SK-N-SH treated with all-trans-retinoic acid at 6 μM for 48 hours (cell line): ENCODE data around the gene OBSCN.

Experiments
- ATAC-seq: fragments of 200-7000 bp; cut with Tn5 transposase; 3 replicates; pipeline ENCODE4 v1.9.1; 2020; ENCODE audit warnings: mild to moderate bottlenecking, moderate library complexity
- ARNTL ChIP-seq: fragments of 450-650 bp; formaldehyde crosslinking; IDR thresholded peaks from 2 replicates; pipeline ENCODE4 v1.5.0; 2020; ENCODE audit warnings: low read depth, mild to moderate bottlenecking, moderate library complexity, borderline replicate concordance
- CSDC2 ChIP-seq: fragments of 250-450 bp; sonication (Bioruptor Pico); IDR thresholded peaks from 2 replicates; pipeline ENCODE4 v1.5.0; 2020; ENCODE audit warnings: mild to moderate bottlenecking, moderate library complexity
- GLIS3 ChIP-seq: fragments of 250-450 bp; sonication (Bioruptor Pico); IDR thresholded peaks from 2 replicates; pipeline ENCODE4 v1.5.0; 2020; ENCODE audit warnings: mild to moderate bottlenecking, moderate library complexity
- ISL1 ChIP-seq: fragments of 250-450 bp; sonication (Bioruptor Pico); IDR thresholded peaks from 2 replicates; pipeline ENCODE4 v2.1.2; 2022; ENCODE audit warnings: mild to moderate bottlenecking, moderate library complexity
- OSR1 ChIP-seq: fragments of 250-450 bp; sonication (Bioruptor Pico); IDR thresholded peaks from 2 replicates; pipeline ENCODE4 v1.8.0; 2022; ENCODE audit warnings: moderate library complexity, mild to moderate bottlenecking, inconsistent platforms
- PPARA ChIP-seq: fragments of 250-450 bp; sonication (Bioruptor Pico); IDR thresholded peaks from 2 replicates; pipeline ENCODE4 v1.5.0; 2020; ENCODE audit warnings: mild to moderate bottlenecking, borderline replicate concordance
- RARB ChIP-seq: fragments of 250-450 bp; sonication (Bioruptor Pico); IDR thresholded peaks from 2 replicates; pipeline ENCODE4 v1.8.0; 2021; ENCODE audit warnings: mild to moderate bottlenecking, moderate library complexity
- SNAI2 ChIP-seq: fragments of 250-450 bp; sonication (Bioruptor Pico); IDR thresholded peaks from 2 replicates; pipeline ENCODE4 v1.5.0; 2020; ENCODE audit warnings: mild to moderate bottlenecking, moderate library complexity
- TCF4 ChIP-seq: fragments of 250-450 bp; sonication (Bioruptor Pico); IDR thresholded peaks from 2 replicates; pipeline ENCODE4 v1.8.0; 2021; ENCODE audit warnings: mild to moderate bottlenecking, moderate library complexity, borderline replicate concordance
- TOX ChIP-seq: fragments of 250-450 bp; sonication (Bioruptor Pico); IDR thresholded peaks from 2 replicates; pipeline ENCODE4 v1.8.0; 2021; ENCODE audit warnings: mild to moderate bottlenecking, moderate library complexity, borderline replicate concordance
- TSHZ2 ChIP-seq: fragments of 250-450 bp; sonication (Bioruptor Pico); IDR thresholded peaks from 2 replicates; pipeline ENCODE4 v1.5.0; 2020; ENCODE audit warnings: mild to moderate bottlenecking, moderate library complexity
- ZC3H10 ChIP-seq: fragments of 250-450 bp; sonication (Bioruptor Pico); IDR thresholded peaks from 2 replicates; pipeline ENCODE4 v1.5.1; 2021; ENCODE audit warnings: mild to moderate bottlenecking, moderate library complexity
- ZFP3 ChIP-seq: fragments of 250-450 bp; sonication (Bioruptor Pico); IDR thresholded peaks from 2 replicates; pipeline ENCODE4 v1.5.0; 2020; ENCODE audit warnings: mild to moderate bottlenecking, moderate library complexity
- ZNF565 ChIP-seq: fragments of 450-650 bp; formaldehyde crosslinking; conservative IDR thresholded peaks from 2 replicates; pipeline ENCODE4 v1.5.0; 2020; ENCODE audit warnings: low read depth, mild to moderate bottlenecking, moderate library complexity
- ZNF70 ChIP-seq: fragments of 450-650 bp; formaldehyde crosslinking; IDR thresholded peaks from 2 replicates; pipeline ENCODE4 v1.5.0; 2020; ENCODE audit warnings: mild to moderate bottlenecking, moderate library complexity
- ZNF8 ChIP-seq: fragments of 450-650 bp; formaldehyde crosslinking; IDR thresholded peaks from 2 replicates; pipeline ENCODE4 v1.5.0; 2020; ENCODE audit warnings: mild to moderate bottlenecking, moderate library complexity
- TF ChIP-seq, protein P1 (sequence below): fragments of 250-450 bp; sonication (Bioruptor Pico); IDR thresholded peaks from 2 replicates; pipeline ENCODE4 v1.8.0; 2020; ENCODE audit warnings: mild to moderate bottlenecking, moderate library complexity, borderline replicate concordance
- TF ChIP-seq, protein P2 (sequence below): fragments of 250-450 bp; sonication (Bioruptor Pico); IDR thresholded peaks from 2 replicates; pipeline ENCODE4 v1.5.1; 2020; ENCODE audit warnings: low read depth, mild to moderate bottlenecking, moderate library complexity
- TF ChIP-seq, protein P3 (sequence below): fragments of 250-450 bp; sonication (Bioruptor Pico); IDR thresholded peaks from 2 replicates; pipeline ENCODE4 v1.5.1; 2021; ENCODE audit warnings: mild to moderate bottlenecking, moderate library complexity
- TF ChIP-seq, protein P4 (sequence below): fragments of 250-450 bp; sonication (Bioruptor Pico); IDR thresholded peaks from 2 replicates; pipeline ENCODE4 v1.8.0; 2021; ENCODE audit warnings: low read depth, mild to moderate bottlenecking, moderate library complexity, borderline replicate concordance

The OBSCN gene

DNA sequence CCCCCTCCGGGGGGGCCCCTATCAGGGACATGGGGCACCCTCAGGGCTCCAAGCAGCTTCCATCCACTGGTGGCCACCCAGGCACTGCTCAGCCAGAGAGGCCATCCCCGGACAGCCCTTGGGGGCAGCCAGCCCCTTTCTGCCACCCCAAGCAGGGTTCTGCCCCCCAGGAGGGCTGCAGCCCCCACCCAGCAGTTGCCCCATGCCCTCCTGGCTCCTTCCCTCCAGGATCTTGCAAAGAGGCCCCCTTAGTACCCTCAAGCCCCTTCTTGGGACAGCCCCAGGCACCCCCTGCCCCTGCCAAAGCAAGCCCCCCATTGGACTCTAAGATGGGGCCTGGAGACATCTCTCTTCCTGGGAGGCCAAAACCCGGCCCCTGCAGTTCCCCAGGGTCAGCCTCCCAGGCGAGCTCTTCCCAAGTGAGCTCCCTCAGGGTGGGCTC is 163.9 kb downstream of the OBSCN start:
- no peak for TF ChIP-seq GLIS3 (CRISPR knock-in tag)
- TF ChIP-seq, protein P1, sequence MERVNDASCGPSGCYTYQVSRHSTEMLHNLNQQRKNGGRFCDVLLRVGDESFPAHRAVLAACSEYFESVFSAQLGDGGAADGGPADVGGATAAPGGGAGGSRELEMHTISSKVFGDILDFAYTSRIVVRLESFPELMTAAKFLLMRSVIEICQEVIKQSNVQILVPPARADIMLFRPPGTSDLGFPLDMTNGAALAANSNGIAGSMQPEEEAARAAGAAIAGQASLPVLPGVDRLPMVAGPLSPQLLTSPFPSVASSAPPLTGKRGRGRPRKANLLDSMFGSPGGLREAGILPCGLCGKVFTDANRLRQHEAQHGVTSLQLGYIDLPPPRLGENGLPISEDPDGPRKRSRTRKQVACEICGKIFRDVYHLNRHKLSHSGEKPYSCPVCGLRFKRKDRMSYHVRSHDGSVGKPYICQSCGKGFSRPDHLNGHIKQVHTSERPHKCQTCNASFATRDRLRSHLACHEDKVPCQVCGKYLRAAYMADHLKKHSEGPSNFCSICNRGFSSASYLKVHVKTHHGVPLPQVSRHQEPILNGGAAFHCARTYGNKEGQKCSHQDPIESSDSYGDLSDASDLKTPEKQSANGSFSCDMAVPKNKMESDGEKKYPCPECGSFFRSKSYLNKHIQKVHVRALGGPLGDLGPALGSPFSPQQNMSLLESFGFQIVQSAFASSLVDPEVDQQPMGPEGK (CRISPR knock-in tag) = no peak
- TF ChIP-seq TOX (CRISPR knock-in tag) = no peak
- no peak for TF ChIP-seq ARNTL (CRISPR knock-in tag)
- no peak for TF ChIP-seq ZC3H10 (CRISPR knock-in tag)
- no peak for TF ChIP-seq ZNF70 (CRISPR knock-in tag)
- no peak for TF ChIP-seq ZNF565 (CRISPR knock-in tag)
- TF ChIP-seq, protein P2, sequence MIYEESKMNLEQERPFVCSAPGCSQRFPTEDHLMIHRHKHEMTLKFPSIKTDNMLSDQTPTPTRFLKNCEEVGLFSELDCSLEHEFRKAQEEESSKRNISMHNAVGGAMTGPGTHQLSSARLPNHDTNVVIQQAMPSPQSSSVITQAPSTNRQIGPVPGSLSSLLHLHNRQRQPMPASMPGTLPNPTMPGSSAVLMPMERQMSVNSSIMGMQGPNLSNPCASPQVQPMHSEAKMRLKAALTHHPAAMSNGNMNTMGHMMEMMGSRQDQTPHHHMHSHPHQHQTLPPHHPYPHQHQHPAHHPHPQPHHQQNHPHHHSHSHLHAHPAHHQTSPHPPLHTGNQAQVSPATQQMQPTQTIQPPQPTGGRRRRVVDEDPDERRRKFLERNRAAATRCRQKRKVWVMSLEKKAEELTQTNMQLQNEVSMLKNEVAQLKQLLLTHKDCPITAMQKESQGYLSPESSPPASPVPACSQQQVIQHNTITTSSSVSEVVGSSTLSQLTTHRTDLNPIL (CRISPR knock-in tag) = no peak
- TF ChIP-seq, protein P3, sequence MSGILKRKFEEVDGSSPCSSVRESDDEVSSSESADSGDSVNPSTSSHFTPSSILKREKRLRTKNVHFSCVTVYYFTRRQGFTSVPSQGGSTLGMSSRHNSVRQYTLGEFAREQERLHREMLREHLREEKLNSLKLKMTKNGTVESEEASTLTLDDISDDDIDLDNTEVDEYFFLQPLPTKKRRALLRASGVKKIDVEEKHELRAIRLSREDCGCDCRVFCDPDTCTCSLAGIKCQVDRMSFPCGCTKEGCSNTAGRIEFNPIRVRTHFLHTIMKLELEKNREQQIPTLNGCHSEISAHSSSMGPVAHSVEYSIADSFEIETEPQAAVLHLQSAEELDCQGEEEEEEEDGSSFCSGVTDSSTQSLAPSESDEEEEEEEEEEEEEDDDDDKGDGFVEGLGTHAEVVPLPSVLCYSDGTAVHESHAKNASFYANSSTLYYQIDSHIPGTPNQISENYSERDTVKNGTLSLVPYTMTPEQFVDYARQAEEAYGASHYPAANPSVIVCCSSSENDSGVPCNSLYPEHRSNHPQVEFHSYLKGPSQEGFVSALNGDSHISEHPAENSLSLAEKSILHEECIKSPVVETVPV (CRISPR knock-in tag) = no peak
- TF ChIP-seq TCF4 (CRISPR knock-in tag) = no peak
- no peak for TF ChIP-seq ZNF8 (CRISPR knock-in tag)
- TF ChIP-seq ZFP3 = no peak
- no peak for TF ChIP-seq RARB
- no peak for TF ChIP-seq CSDC2 (CRISPR knock-in tag)
- no peak for TF ChIP-seq PPARA (CRISPR knock-in tag)
- TF ChIP-seq TSHZ2 (CRISPR knock-in tag) = no peak
- TF ChIP-seq ISL1 = no peak
- ATAC-seq = no peak

DNA sequence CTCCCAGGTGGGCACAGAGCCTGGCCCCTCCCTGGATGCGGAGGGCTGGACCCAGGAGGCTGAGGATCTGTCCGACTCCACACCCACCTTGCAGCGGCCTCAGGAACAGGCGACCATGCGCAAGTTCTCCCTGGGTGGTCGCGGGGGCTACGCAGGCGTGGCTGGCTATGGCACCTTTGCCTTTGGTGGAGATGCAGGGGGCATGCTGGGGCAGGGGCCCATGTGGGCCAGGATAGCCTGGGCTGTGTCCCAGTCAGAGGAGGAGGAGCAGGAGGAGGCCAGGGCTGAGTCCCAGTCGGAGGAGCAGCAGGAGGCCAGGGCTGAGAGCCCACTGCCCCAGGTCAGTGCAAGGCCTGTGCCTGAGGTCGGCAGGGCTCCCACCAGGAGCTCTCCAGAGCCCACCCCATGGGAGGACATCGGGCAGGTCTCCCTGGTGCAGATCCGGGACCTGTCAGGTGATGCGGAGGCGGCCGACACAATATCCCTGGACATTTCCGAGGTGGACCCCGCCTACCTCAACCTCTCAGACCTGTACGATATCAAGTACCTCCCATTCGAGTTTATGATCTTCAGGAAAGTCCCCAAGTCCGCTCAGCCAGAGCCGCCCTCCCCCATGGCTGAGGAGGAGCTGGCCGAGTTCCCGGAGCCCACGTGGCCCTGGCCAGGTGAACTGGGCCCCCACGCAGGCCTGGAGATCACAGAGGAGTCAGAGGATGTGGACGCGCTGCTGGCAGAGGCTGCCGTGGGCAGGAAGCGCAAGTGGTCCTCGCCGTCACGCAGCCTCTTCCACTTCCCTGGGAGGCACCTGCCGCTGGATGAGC is 164.5 kb downstream of the OBSCN start:
- no peak for ATAC-seq
- no peak for TF ChIP-seq OSR1

GRCh38 chr1:228373004-228373680 is 165.3 kb downstream of the OBSCN start:
- no peak for ATAC-seq
- TF ChIP-seq, protein P4, sequence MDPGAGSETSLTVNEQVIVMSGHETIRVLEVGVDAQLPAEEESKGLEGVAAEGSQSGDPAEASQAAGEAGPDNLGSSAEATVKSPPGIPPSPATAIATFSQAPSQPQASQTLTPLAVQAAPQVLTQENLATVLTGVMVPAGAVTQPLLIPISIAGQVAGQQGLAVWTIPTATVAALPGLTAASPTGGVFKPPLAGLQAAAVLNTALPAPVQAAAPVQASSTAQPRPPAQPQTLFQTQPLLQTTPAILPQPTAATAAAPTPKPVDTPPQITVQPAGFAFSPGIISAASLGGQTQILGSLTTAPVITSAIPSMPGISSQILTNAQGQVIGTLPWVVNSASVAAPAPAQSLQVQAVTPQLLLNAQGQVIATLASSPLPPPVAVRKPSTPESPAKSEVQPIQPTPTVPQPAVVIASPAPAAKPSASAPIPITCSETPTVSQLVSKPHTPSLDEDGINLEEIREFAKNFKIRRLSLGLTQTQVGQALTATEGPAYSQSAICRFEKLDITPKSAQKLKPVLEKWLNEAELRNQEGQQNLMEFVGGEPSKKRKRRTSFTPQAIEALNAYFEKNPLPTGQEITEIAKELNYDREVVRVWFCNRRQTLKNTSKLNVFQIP (CRISPR knock-in tag) = no peak
- TF ChIP-seq TCF4 (CRISPR knock-in tag) (no peak), ZNF8 (CRISPR knock-in tag) (no peak), CSDC2 (CRISPR knock-in tag) (no peak), RARB (no peak), ZC3H10 (CRISPR knock-in tag) (no peak), SNAI2 (CRISPR knock-in tag) (no peak), TSHZ2 (CRISPR knock-in tag) (no peak), ZNF70 (CRISPR knock-in tag) (no peak), ISL1 (no peak)
- TF ChIP-seq, protein P2 (CRISPR knock-in tag) = no peak
- TF ChIP-seq, protein P3 (CRISPR knock-in tag) = no peak
